Transverse colon (tissue), 4 donors: Measurements from ENCODE around the gene ABCA7. TPM values are rescaled to one million over a fixed set of nuclear protein-coding genes. Genes with fewer than 3 reads are reported as not detected.

Source experiments
- DNase-seq: peaks from one replicate; pipeline ENCODE4 v3.0.0-alpha.2; 2019
- H3K27ac ChIP-seq, 4 donors: fragments of 200-600 bp; sonication (generic); 2 replicates each; pipeline ENCODE4 v1.5.1; 2016 to 2018; ENCODE audit warnings: inconsistent platforms in 4 of 4
- H3K27me3 ChIP-seq: fragments of 200-600 bp; sonication (generic); 2 replicates; pipeline ENCODE4 v1.5.1; 2017; ENCODE audit warnings: inconsistent platforms
- H3K36me3 ChIP-seq, 4 donors: fragments of 200-600 bp; sonication (generic); 2 replicates each; pipeline ENCODE4 v1.5.1; 2017 to 2019; ENCODE audit warnings: inconsistent platforms in 4 of 4
- H3K4me1 ChIP-seq, 4 donors: fragments of 200-600 bp; sonication (generic); 2 replicates each; pipeline ENCODE4 v1.5.1; 2017 to 2020; ENCODE audit warnings: inconsistent platforms in 4 of 4
- H3K4me3 ChIP-seq, 4 donors: fragments of 200-600 bp; sonication (generic); 1 replicate in 1 of 4; 2 replicates in 3 of 4; pipeline versions ENCODE4 v1.5.1 to v1.6.1; 2017 to 2019; ENCODE audit warnings: inconsistent platforms in 4 of 4
- H3K9me3 ChIP-seq, 2 donors: fragments of 200-600 bp; sonication (generic); 2 replicates each; pipeline ENCODE4 v1.5.1; 2017 to 2019; ENCODE audit warnings: inconsistent platforms in 2 of 2
- EP300 ChIP-seq: sonication (generic); formaldehyde crosslinking; IDR thresholded peaks from one replicate; pipeline ENCODE4 v1.6.1; 2017; ENCODE audit warnings: antibody characterized with exemption, low read depth
- POLR2A ChIP-seq: fragments of 450-650 bp; IDR thresholded peaks from one replicate; pipeline ENCODE4 v1.6.1; 2016; ENCODE audit warnings: antibody characterized with exemption, mild to moderate bottlenecking, moderate library complexity
- POLR2AphosphoS5 ChIP-seq, 3 donors: sonication (generic); formaldehyde crosslinking; IDR thresholded peaks; one replicate each; pipeline ENCODE4 v1.6.1; 2016; ENCODE audit warnings: antibody characterized with exemption in 3 of 3
- WGBS, 2 donors: methylation state at CpG; one replicate each; pipeline ENCODE4 v1.1.5; 2018; ENCODE audit warnings: low coverage in 1 of 2; 5-methylcytosine and 5-hydroxymethylcytosine counted together
- in situ Hi-C, 4 donors: fragments of 200-750 bp; cut with MboI; loops; one replicate each; pipeline versions ENCODE4 v1.15.0 to v1.15.1; 2017; ENCODE audit warnings: low sequenced_read_pairs in 3 of 4, low pct_ligation_motif_present in 1 of 4, low pct_unique_long_range_greater_than_20kb in 1 of 4
- intact Hi-C: fragments of 100-400 bp; cut with DNase I; formaldehyde crosslinking; loops from one replicate; pipeline ENCODE4 v1.15.1; 2023; ENCODE audit warnings: low total_unique reads
- total RNA-seq, 4 donors: library from RNA; depleted of rRNA; stranded (reverse); fragments of >200 nt; gene quantifications; one replicate each; pipeline ENCODE4 v1.1.0, GENCODE V29; 2016
- TF ChIP-seq, protein P1 (sequence below), 5 experiments: fragments of 200-600 bp in 3 of 5; fragments of 450-650 bp in 2 of 5; sonication (generic) in 3 of 5; IDR thresholded peaks; 1 replicate in 2 of 5; 2 replicates in 3 of 5; pipeline ENCODE4 v1.5.1; 2016 to 2017; ENCODE audit warnings: antibody characterized with exemption in 5 of 5, inconsistent platforms in 3 of 5, mild to moderate bottlenecking in 2 of 5, moderate library complexity in 1 of 5

The ABCA7 gene
- total RNA-seq, 4 donors from 2014 or later, result 47.1 to 128 (median 82.0) TPM

DNA sequence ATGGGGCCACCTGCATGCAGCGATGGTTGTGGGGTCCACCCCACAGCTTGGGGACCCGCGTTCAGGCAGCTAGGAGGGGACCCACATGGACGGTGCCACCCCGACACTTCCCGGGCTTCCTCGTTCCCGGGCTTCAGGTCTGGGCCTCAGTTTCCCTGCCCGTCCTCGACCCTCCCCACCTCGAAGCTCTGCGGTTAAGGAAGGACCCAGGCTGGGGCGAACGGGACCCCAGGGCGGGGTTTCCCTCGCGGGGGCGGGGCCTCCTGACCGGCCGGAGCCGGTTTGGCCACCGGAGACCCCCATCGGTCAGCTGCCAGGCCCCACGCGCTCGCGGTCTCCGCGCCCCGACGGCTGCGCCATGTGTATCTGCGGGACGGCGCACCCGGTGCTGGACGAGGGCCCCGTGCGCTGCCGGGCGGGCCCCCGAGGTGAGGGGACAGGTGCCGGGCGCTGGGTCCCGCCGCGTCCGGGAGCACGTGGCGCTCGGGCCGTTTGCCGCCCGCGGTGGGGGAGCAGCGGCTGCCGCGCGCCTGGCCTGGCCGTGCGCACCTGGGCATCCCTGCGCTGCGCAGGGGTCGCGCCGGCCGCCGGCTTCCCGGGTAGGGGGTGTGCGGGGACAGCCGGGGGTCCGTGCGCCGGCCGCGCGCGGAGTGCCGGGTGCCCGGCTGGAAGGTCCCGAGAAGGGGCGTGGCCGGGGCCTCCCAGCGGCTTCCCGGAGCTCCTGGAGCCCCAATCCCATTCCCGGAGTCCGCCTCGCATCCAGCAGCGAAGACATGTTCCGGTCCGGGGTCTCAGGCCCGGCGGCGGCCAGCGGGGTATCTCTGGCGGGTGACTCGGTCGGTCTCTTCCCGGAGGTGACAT, 31.3 kb downstream of the ABCA7 start:
- in situ Hi-C loops (no loop called here), intact Hi-C loops (no loop called here)
- DNase-seq, result no peak
- H3K27me3 ChIP-seq, result peaks cover 68% of the 10 kb centered on the region
- H3K4me3 ChIP-seq, result no peak overlapping the region
- H3K36me3 ChIP-seq, result no peaks in the 10 kb centered on the region
- H3K4me1 ChIP-seq, result peaks cover 17 to 65% (median 51%) of the 10 kb centered on the region in 4 donors
- H3K9me3 ChIP-seq, result no peaks in the 10 kb centered on the region
- 31% methylated on average over 27 of the region's 99 CpGs; no CpG with 5 or more reads in 1 of the 2 donors for WGBS, 2 donors
- no peak for TF ChIP-seq POLR2AphosphoS5 (IDR thresholded peaks at IDR 0.05)
- TF ChIP-seq, protein P1, sequence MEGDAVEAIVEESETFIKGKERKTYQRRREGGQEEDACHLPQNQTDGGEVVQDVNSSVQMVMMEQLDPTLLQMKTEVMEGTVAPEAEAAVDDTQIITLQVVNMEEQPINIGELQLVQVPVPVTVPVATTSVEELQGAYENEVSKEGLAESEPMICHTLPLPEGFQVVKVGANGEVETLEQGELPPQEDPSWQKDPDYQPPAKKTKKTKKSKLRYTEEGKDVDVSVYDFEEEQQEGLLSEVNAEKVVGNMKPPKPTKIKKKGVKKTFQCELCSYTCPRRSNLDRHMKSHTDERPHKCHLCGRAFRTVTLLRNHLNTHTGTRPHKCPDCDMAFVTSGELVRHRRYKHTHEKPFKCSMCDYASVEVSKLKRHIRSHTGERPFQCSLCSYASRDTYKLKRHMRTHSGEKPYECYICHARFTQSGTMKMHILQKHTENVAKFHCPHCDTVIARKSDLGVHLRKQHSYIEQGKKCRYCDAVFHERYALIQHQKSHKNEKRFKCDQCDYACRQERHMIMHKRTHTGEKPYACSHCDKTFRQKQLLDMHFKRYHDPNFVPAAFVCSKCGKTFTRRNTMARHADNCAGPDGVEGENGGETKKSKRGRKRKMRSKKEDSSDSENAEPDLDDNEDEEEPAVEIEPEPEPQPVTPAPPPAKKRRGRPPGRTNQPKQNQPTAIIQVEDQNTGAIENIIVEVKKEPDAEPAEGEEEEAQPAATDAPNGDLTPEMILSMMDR (IDR thresholded peaks at IDR 0.05), result no peak
- TF ChIP-seq POLR2A, result no peak
- no peak for TF ChIP-seq EP300
- no peak overlapping the region for H3K27ac ChIP-seq

DNA sequence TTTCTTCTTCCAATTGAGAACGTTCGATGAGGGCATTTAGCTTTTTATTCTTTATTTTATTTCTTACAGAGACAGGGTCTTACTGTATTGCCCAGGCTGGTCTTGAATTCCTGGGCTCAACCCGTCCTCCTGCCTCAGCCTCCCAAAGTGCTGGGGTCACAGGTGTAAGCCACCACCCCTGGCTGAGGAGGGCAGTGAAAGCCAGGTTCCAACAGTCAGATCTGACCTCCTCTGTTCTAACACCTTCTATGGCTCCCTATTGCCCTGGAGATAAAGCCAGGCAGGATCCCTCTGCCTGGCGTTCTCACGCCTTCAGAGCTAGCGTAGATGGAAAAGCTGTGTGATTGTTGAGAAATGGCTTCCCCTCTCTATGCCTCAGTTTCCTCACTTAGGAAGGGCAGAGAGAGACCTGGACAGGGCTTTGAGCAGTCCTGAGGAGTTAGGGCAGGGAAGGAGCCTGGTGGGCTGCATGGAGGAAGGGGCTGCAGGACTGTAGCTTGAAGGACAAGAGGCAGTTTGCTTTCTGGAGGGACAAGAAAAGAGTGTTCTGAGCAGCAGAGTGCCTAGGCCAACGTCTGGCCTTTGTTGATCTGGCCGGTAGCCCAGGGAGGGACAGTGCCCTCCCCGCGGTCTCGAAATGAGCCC, 32.6 kb downstream of the ABCA7 start:
- H3K4me1 ChIP-seq, result peaks cover 6 to 64% (median 39%) of the 10 kb centered on the region in 4 donors
- H3K27me3 ChIP-seq, result peaks cover 55% of the 10 kb centered on the region
- no peak overlapping the region for H3K4me3 ChIP-seq
- H3K9me3 ChIP-seq, result no peaks in the 10 kb centered on the region
- H3K36me3 ChIP-seq, result no peaks in the 10 kb centered on the region
- in situ Hi-C loops (no loop called here), intact Hi-C loops (no loop called here)
- no peak overlapping the region for H3K27ac ChIP-seq
- DNase-seq, result no peak
- 55% methylated on average over 11 of the region's 11 CpGs; no CpG with 5 or more reads in 1 of the 2 donors for WGBS, 2 donors
- TF ChIP-seq POLR2A, result no peak
- TF ChIP-seq POLR2AphosphoS5 (IDR thresholded peaks at IDR 0.05), result no peak
- TF ChIP-seq EP300, result no peak
- TF ChIP-seq, protein P1 (IDR thresholded peaks at IDR 0.05), result no peak

DNA sequence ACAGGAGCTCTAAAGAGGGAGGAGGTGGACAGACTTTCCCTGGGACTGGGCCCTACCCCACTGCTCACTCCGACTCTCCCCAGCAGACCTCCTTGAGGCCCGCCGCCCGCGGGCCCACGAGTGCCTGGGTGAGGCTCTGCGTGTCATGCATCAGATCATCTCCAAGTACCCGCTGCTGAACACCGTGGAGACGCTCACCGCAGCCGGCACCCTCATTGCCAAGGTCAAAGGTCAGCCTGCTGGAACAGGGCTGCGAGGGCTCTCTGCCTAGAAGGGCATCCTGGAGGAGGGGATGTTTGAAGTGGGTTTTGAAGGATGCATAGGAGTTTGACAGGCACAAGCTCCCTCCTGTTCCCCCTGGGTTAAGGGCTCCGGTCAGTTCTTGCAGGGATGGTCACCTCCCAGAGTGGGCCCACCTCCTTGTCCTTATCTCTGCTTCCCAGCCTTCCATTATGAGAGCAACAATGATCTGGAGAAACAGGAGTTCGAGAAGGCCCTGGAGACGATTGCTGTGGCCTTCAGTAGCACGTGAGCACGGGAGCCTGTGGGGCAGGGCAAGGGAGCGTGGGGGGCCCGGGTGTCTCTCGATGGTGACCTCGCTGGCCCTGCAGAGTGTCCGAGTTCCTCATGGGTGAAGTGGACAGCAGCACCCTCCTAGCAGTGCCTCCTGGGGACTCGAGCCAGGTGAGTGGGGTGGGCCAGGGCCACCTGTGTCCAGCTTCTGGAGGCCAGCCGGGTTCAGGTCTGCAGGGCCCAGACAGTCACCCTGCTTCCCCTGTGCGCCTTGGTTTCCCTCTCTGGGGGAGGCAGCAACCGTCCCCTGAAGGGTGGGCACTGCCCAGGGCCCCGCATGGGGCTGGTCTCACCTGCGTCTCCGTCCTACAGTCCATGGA, 33.4 kb downstream of the ABCA7 start:
- intact Hi-C loops, result no loop called here
- H3K4me3 ChIP-seq, result no peak overlapping the region
- peaks cover 49% of the 10 kb centered on the region for H3K27me3 ChIP-seq
- no peaks in the 10 kb centered on the region for H3K36me3 ChIP-seq
- H3K9me3 ChIP-seq, result no peaks in the 10 kb centered on the region
- in situ Hi-C loops, result no loop called here
- H3K4me1 ChIP-seq, result peaks cover 5 to 67% (median 39%) of the 10 kb centered on the region in 4 donors
- no peak overlapping the region for H3K27ac ChIP-seq
- WGBS, 2 donors, result 83% methylated on average over 25 of the region's 30 CpGs; no CpG with 5 or more reads in 1 of the 2 donors
- no peak for DNase-seq
- TF ChIP-seq EP300, result no peak
- TF ChIP-seq POLR2A, result no peak
- TF ChIP-seq POLR2AphosphoS5 (IDR thresholded peaks at IDR 0.05), result no peak
- TF ChIP-seq, protein P1 (IDR thresholded peaks at IDR 0.05), result no peak
